ENCODE measurements around the gene SCNN1G.

DNA sequence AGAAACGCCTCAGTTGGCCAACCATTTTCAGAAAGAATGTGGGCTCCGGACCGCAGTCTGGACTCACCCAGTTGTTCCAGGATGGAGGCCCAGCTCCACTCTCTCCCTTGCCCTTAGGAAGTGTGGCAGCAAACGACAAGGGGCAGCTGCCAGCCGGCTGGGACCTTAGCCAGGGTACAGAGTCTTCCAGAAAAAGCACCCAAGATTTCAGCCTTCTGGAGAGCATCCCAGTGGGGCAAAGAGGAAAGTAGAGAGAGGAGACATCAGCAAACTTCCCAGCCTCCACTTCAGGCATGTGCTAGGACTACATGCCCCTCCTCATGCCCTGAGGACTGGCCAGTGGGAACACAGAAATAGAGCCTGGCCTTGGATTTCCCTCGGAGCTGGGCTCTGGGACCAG, 62.7 kb downstream of the SCNN1G start:
- TF ChIP-seq TEAD4 (CRISPR knock-in tag; IDR thresholded peaks at IDR 0.05) = no peak
- TF ChIP-seq, protein P1, sequence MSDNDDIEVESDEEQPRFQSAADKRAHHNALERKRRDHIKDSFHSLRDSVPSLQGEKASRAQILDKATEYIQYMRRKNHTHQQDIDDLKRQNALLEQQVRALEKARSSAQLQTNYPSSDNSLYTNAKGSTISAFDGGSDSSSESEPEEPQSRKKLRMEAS (CRISPR knock-in tag; IDR thresholded peaks at IDR 0.05) = no peak
- TF ChIP-seq, protein P2, sequence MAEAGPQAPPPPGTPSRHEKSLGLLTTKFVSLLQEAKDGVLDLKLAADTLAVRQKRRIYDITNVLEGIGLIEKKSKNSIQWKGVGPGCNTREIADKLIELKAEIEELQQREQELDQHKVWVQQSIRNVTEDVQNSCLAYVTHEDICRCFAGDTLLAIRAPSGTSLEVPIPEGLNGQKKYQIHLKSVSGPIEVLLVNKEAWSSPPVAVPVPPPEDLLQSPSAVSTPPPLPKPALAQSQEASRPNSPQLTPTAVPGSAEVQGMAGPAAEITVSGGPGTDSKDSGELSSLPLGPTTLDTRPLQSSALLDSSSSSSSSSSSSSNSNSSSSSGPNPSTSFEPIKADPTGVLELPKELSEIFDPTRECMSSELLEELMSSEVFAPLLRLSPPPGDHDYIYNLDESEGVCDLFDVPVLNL (CRISPR knock-in tag; IDR thresholded peaks at IDR 0.05; ENCODE audit: borderline replicate concordance, low read depth) = no peak
- TF ChIP-seq, protein P3, sequence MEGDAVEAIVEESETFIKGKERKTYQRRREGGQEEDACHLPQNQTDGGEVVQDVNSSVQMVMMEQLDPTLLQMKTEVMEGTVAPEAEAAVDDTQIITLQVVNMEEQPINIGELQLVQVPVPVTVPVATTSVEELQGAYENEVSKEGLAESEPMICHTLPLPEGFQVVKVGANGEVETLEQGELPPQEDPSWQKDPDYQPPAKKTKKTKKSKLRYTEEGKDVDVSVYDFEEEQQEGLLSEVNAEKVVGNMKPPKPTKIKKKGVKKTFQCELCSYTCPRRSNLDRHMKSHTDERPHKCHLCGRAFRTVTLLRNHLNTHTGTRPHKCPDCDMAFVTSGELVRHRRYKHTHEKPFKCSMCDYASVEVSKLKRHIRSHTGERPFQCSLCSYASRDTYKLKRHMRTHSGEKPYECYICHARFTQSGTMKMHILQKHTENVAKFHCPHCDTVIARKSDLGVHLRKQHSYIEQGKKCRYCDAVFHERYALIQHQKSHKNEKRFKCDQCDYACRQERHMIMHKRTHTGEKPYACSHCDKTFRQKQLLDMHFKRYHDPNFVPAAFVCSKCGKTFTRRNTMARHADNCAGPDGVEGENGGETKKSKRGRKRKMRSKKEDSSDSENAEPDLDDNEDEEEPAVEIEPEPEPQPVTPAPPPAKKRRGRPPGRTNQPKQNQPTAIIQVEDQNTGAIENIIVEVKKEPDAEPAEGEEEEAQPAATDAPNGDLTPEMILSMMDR (IDR thresholded peaks at IDR 0.05) = no peak
- no peak for TF ChIP-seq JUN (CRISPR knock-in tag; IDR thresholded peaks at IDR 0.05)
- no peak for TF ChIP-seq ZNF138 (CRISPR knock-in tag; conservative IDR thresholded peaks at IDR 0.05)
- no peak for TF ChIP-seq ELF4 (CRISPR knock-in tag; IDR thresholded peaks at IDR 0.05; ENCODE audit: low read depth)
- TF ChIP-seq TCF7 (CRISPR knock-in tag; IDR thresholded peaks at IDR 0.05; ENCODE audit: low read depth) = no peak
- TF ChIP-seq, protein P4, sequence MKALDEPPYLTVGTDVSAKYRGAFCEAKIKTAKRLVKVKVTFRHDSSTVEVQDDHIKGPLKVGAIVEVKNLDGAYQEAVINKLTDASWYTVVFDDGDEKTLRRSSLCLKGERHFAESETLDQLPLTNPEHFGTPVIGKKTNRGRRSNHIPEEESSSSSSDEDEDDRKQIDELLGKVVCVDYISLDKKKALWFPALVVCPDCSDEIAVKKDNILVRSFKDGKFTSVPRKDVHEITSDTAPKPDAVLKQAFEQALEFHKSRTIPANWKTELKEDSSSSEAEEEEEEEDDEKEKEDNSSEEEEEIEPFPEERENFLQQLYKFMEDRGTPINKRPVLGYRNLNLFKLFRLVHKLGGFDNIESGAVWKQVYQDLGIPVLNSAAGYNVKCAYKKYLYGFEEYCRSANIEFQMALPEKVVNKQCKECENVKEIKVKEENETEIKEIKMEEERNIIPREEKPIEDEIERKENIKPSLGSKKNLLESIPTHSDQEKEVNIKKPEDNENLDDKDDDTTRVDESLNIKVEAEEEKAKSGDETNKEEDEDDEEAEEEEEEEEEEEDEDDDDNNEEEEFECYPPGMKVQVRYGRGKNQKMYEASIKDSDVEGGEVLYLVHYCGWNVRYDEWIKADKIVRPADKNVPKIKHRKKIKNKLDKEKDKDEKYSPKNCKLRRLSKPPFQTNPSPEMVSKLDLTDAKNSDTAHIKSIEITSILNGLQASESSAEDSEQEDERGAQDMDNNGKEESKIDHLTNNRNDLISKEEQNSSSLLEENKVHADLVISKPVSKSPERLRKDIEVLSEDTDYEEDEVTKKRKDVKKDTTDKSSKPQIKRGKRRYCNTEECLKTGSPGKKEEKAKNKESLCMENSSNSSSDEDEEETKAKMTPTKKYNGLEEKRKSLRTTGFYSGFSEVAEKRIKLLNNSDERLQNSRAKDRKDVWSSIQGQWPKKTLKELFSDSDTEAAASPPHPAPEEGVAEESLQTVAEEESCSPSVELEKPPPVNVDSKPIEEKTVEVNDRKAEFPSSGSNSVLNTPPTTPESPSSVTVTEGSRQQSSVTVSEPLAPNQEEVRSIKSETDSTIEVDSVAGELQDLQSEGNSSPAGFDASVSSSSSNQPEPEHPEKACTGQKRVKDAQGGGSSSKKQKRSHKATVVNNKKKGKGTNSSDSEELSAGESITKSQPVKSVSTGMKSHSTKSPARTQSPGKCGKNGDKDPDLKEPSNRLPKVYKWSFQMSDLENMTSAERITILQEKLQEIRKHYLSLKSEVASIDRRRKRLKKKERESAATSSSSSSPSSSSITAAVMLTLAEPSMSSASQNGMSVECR (CRISPR knock-in tag; IDR thresholded peaks at IDR 0.05; ENCODE audit: borderline replicate concordance) = no peak

All from WTC11 (cell line).